ENCODE measurements around the gene MCU.
"Not testable (repeated sequence)": the region's sequence is repeated elsewhere in the genome, so short reads cannot be mapped to it uniquely, and the experiment has no call there.

MCU gene

DNA sequence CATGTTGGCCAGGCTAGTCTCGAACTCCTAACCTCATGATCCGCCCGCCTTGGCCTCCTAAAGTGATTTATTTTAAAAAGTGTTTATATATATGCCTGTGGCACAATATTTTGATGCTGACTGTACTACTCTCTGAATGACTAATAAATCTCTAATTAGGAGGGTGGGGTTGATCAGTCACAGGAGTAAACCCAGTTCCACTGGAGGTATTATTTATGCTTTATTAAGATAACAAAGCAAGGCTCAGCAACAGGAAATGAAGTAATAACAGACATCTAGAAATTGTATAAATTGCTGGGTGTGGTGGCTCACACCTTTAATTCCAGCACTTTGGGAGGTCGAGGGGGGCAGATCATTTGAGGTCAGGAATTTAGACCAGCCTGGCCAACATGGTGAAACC lies 26.0 kb upstream of the MCU start:
- H3K9me3 ChIP-seq (ENCODE audit: control insufficient read depth, insufficient read depth, low read length), result no peaks in the 10 kb centered on the region
- no peaks in the 10 kb centered on the region for H3K36me3 ChIP-seq (ENCODE audit: insufficient read depth, low read length)
- H3K4me1 ChIP-seq (ENCODE audit: insufficient read depth, low read length), result no peaks in the 10 kb centered on the region
- no peak overlapping the region for H3K9ac ChIP-seq (ENCODE audit: low read depth, low read length)

- no peak overlapping the region for H3K9ac ChIP-seq (ENCODE audit: low read depth, low read length)
- no peaks in the 10 kb centered on the region for H3K36me3 ChIP-seq (ENCODE audit: insufficient read depth, low read length)
- H3K9me3 ChIP-seq (ENCODE audit: control insufficient read depth, insufficient read depth, low read length), result no peaks in the 10 kb centered on the region
- H3K4me1 ChIP-seq (ENCODE audit: insufficient read depth, low read length), result no peaks in the 10 kb centered on the region
These were observed 24.6 kb upstream of the MCU start for GRCh38 chr10:72667207-72667864.

GRCh38 chr10:72673280-72673679 lies 18.7 kb upstream of the MCU start:
- Histone ChIP-seq H3K4me1 (ENCODE audit: insufficient read depth, low read length) (no peaks in the 10 kb centered on the region), H3K9ac (ENCODE audit: low read depth, low read length) (no peak overlapping the region), H3K9me3 (ENCODE audit: control insufficient read depth, insufficient read depth, low read length) (no peaks in the 10 kb centered on the region), H3K36me3 (ENCODE audit: insufficient read depth, low read length) (no peaks in the 10 kb centered on the region)

DNA sequence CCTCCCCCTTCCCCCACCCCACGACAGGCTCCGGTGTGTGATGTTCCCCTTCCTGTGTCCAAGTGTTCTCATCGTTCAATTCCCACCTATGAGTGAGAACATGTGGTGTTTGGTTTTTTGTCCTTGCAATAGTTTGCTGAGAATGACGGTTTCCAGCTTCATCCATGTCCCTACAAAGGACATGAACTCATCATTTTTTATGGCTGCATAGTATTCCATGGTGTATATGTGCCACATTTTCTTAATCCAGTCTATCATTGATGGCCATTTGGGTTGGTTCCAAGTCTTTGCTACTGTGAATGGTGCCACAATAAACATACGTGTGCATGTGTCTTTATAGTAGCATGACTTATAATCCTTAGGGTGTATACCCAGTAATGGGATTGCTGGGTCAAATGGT lies 17.8 kb upstream of the MCU start:
- not testable (repeated sequence) for H3K36me3 ChIP-seq (ENCODE audit: insufficient read depth, low read length); H3K9ac ChIP-seq (ENCODE audit: low read depth, low read length); H3K9me3 ChIP-seq (ENCODE audit: control insufficient read depth, insufficient read depth, low read length); H3K4me1 ChIP-seq (ENCODE audit: insufficient read depth, low read length)

GRCh38 chr10:72679838-72680241 lies 12.1 kb upstream of the MCU start:
- Histone ChIP-seq H3K4me1 (ENCODE audit: insufficient read depth, low read length) (no peaks in the 10 kb centered on the region), H3K9me3 (ENCODE audit: control insufficient read depth, insufficient read depth, low read length) (no peaks in the 10 kb centered on the region), H3K9ac (ENCODE audit: low read depth, low read length) (no peak overlapping the region), H3K36me3 (ENCODE audit: insufficient read depth, low read length) (no peaks in the 10 kb centered on the region)

- Histone ChIP-seq H3K36me3 (ENCODE audit: insufficient read depth, low read length) (no peaks in the 10 kb centered on the region), H3K4me1 (ENCODE audit: insufficient read depth, low read length) (no peaks in the 10 kb centered on the region), H3K9me3 (ENCODE audit: control insufficient read depth, insufficient read depth, low read length) (no peaks in the 10 kb centered on the region), H3K9ac (ENCODE audit: low read depth, low read length) (no peak overlapping the region)
These were observed 9.3 kb upstream of the MCU start for GRCh38 chr10:72682638-72683037.

DNA sequence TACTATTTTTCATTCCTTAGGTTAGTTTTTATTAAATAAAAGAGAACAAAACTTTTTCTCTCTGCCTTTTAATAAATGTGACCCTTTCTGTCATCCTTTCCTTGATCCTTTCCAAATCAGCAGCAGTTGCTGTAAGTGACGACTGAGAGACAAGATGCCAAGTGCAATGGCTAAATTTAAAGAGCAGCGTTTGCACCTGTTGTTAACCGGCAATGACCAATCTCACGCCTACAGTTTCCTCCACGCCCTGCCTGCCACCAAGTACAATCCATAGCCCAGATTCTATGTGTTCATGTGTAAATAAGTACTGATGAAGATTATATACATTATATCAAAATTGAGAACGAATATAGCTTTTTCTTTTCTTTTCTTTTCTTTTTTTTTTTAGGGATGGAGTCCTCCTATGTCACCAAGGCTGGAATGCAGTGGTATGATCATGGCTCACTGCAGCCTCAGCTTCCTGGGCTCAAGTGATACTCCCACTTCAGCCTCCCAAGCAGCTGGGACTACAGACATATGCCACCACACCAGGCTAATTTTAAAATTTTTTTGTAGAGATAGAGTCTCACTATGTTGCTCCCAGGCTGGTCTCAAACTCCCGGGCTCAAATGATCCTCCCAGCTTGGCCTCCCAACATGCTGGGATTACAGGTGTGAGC lies 6.5 kb upstream of the MCU start:
- Histone ChIP-seq H3K4me1 (ENCODE audit: insufficient read depth, low read length) (0 out of 2 replicates have a peak, but pooled peaks cover 4% of the 10 kb centered on the region), H3K36me3 (ENCODE audit: insufficient read depth, low read length) (no peaks in the 10 kb centered on the region)

GRCh38 chr10:72686430-72686829 lies 5.5 kb upstream of the MCU start:
- not testable (repeated sequence) for H3K9me3 ChIP-seq (ENCODE audit: control insufficient read depth, insufficient read depth, low read length); H3K4me1 ChIP-seq (ENCODE audit: insufficient read depth, low read length); H3K36me3 ChIP-seq (ENCODE audit: insufficient read depth, low read length); H3K9ac ChIP-seq (ENCODE audit: low read depth, low read length)

More for the DNA sequence above, 6.5 kb upstream of the MCU start:
- H3K9me3 ChIP-seq (ENCODE audit: control insufficient read depth, insufficient read depth, low read length), result no peaks in the 10 kb centered on the region
- no peak overlapping the region for H3K9ac ChIP-seq (ENCODE audit: low read depth, low read length)

DNA sequence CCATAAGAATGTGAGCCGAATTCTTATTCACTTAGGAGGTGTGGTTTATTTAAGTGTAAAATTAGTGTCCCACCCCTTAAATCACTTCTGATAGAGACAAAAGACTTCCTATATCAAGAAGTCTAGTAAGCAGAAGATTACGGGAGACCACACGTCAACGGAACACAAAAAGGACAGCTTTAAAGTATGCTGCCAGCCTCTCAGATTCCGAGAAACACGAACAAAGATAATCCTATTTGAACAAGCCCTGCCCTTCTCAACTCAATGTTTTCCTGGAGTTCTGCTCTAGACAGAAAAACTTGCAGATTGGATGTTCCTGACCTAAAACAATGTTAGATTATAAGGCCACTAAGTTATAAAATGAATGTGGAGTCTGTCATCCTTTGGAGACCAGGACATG lies 4.9 kb upstream of the MCU start:
- Histone ChIP-seq H3K9me3 (ENCODE audit: control insufficient read depth, insufficient read depth, low read length) (no peaks in the 10 kb centered on the region), H3K4me1 (ENCODE audit: insufficient read depth, low read length) (0 out of 2 replicates have a peak, but pooled peaks cover 4% of the 10 kb centered on the region), H3K9ac (ENCODE audit: low read depth, low read length) (no peak overlapping the region), H3K36me3 (ENCODE audit: insufficient read depth, low read length) (no peaks in the 10 kb centered on the region)

DNA sequence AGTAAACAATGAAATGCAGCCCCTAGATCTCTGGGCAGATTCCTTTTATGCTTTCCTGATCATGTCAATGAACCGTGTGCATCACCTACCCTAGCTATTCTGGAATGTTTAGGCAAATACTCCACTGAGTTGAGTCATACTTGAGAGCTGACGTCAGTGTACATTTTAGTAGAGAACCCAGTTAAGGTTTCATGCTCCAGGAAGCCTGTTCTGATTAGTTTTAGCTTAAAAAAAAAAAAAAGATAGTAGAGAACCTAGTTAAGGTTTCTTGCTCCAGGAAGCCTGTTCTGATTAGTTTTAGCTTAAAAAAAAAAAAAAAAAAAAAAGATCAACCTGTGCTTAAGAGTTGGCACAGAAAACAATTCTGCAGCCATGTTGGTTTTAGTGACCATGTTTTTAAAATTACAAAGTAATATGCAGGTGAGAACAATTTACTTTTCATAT lies 3.7 kb upstream of the MCU start:
- no peak overlapping the region for H3K9ac ChIP-seq (ENCODE audit: low read depth, low read length)
- H3K9me3 ChIP-seq (ENCODE audit: control insufficient read depth, insufficient read depth, low read length), result no peaks in the 10 kb centered on the region
- 0 out of 2 replicates have a peak, but pooled peaks cover 4% of the 10 kb centered on the region for H3K4me1 ChIP-seq (ENCODE audit: insufficient read depth, low read length)
- no peaks in the 10 kb centered on the region for H3K36me3 ChIP-seq (ENCODE audit: insufficient read depth, low read length)

DNA sequence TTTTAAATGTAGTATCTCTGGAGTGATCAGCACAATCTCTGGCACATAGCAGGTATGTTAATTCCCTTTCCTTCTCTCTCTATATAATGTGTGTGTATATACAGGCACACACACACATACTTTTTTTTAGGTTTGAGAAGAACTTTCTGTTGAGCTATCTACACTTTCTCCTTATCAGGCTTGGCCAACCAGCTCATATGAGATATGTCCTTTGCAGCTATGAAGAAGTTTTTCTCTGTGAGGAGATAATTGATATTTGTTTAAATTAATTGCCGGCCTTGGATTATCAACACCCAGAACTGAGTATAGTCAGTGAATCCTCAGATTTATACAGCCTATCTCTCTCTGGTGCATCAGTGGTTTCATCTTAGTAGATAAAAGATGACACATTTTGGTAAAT lies 2.3 kb upstream of the MCU start:
- H3K36me3 ChIP-seq (ENCODE audit: insufficient read depth, low read length), result no peaks in the 10 kb centered on the region
- 0 out of 2 replicates have a peak, but pooled peaks cover 5% of the 10 kb centered on the region for H3K4me1 ChIP-seq (ENCODE audit: insufficient read depth, low read length)
- no peak overlapping the region for H3K9ac ChIP-seq (ENCODE audit: low read depth, low read length)
- H3K9me3 ChIP-seq (ENCODE audit: control insufficient read depth, insufficient read depth, low read length), result no peaks in the 10 kb centered on the region

DNA sequence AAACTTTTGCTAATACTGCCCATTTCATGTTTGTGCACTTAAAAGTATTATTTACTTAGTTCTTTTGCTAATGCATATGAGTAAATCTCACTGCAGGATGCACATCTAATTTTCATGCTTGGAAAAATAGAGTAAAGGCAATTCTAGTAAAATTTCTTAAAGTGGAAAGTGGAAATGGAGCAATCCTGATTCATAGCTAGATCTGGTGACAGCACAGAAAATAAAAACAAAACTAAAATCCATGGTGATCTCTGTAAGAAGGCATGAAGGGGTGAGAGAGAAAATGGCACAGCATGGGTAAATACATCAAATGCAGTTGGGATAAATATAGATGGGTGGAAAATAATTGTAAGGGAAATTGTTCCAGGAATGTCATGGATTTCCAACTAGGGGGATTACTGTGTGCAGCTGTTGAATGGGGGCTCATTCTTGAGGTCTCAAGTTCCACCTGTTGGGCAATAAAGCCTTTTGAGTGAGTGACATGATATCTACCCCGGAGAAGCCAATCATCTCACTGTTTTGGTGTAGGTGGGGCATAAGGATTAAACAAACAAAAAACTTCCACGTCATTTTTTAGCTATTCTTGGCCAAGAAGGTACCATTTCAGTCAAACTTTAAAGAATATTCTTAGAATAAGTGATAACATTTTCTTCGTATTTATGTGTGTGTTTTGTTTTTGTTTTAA lies 1.7 kb upstream of the MCU start:
- H3K9ac ChIP-seq (ENCODE audit: low read depth, low read length), result no peak overlapping the region
- H3K9me3 ChIP-seq (ENCODE audit: control insufficient read depth, insufficient read depth, low read length), result no peaks in the 10 kb centered on the region
- peaks cover 10% of the 10 kb centered on the region for H3K4me1 ChIP-seq (ENCODE audit: insufficient read depth, low read length)
- no peaks in the 10 kb centered on the region for H3K36me3 ChIP-seq (ENCODE audit: insufficient read depth, low read length)

DNA sequence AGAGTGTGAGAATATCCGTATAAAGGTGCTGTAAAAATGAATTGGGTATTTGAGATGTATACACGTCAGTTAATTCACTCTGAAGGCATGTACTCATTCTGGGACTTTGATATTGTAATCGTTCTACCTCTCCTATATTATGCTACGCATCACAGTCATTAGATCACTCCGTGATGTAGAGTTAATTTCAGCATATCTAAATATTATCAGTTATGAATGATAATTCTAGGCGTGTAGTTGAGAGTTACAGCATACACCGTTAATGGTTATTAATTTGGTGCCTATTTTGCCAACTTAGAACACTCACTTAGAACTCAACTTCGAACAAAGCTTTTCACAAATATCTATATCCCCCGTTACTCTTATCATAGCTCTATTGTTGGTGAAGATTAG lies 477 bp upstream of the MCU start:
- H3K36me3 ChIP-seq (ENCODE audit: insufficient read depth, low read length), result no peaks in the 10 kb centered on the region
- no peaks in the 10 kb centered on the region for H3K9me3 ChIP-seq (ENCODE audit: control insufficient read depth, insufficient read depth, low read length)
- peaks cover 13% of the 10 kb centered on the region for H3K4me1 ChIP-seq (ENCODE audit: insufficient read depth, low read length)
- peak overlapping the region; percentile 94 for H3K9ac ChIP-seq (ENCODE audit: low read depth, low read length)

GRCh38 chr10:72692744-72692993 lies 726 bp downstream of the MCU start:
- Histone ChIP-seq H3K9me3 (ENCODE audit: control insufficient read depth, insufficient read depth, low read length) (no peaks in the 10 kb centered on the region), H3K9ac (ENCODE audit: low read depth, low read length) (peak overlapping the region; percentile 94), H3K36me3 (ENCODE audit: insufficient read depth, low read length) (no peaks in the 10 kb centered on the region), H3K4me1 (ENCODE audit: insufficient read depth, low read length) (peaks cover 13% of the 10 kb centered on the region)

All from ES-I3 (cell line).